GM21423 (cell line): ENCODE results near the gene DCAF6.
"Not testable (repeated sequence)": the region's sequence is repeated elsewhere in the genome, so short reads cannot be mapped to it uniquely, and the experiment has no call there.

Experiments used
- ATAC-seq: cut with Tn5 transposase; IDR thresholded peaks from one replicate; pipeline ENCODE4 v1.9.1; 2021; ENCODE audit warnings: mild to moderate bottlenecking, moderate library complexity; ENCODE audit not compliant: unreplicated experiment

DCAF6 gene

GRCh38 chr1:168007691-168008090, 71.2 kb downstream of the DCAF6 start:
- no peak for ATAC-seq

- ATAC-seq = no peak
Measured at GRCh38 chr1:168008595-168008994, 72.1 kb downstream of the DCAF6 start.

- ATAC-seq = no peak
Measured at GRCh38 chr1:168009322-168009721, 72.8 kb downstream of the DCAF6 start.

GRCh38 chr1:168019407-168019806, 82.9 kb downstream of the DCAF6 start:
- no peak for ATAC-seq

GRCh38 chr1:168031198-168031597, 94.7 kb downstream of the DCAF6 start:
- no peak for ATAC-seq

- no peak for ATAC-seq
Measured at GRCh38 chr1:168031627-168032026, 95.1 kb downstream of the DCAF6 start.

GRCh38 chr1:168032029-168032428, 95.5 kb downstream of the DCAF6 start:
- ATAC-seq = no peak

- no peak for ATAC-seq
Measured at GRCh38 chr1:168035345-168035744, 98.9 kb downstream of the DCAF6 start.

- no peak for ATAC-seq
Measured at GRCh38 chr1:168042362-168042761, 105.9 kb downstream of the DCAF6 start.

GRCh38 chr1:168045311-168045710, 108.8 kb downstream of the DCAF6 start:
- ATAC-seq = no peak

GRCh38 chr1:168050307-168050706, 113.8 kb downstream of the DCAF6 start:
- ATAC-seq = no peak

GRCh38 chr1:168050880-168051279, 114.4 kb downstream of the DCAF6 start:
- no peak for ATAC-seq

GRCh38 chr1:168053681-168054080, 117.2 kb downstream of the DCAF6 start:
- ATAC-seq = no peak

- no peak for ATAC-seq
Measured at GRCh38 chr1:168054117-168054516, 117.6 kb downstream of the DCAF6 start.

- ATAC-seq = not testable (repeated sequence)
Measured at GRCh38 chr1:168056152-168056551, 119.7 kb downstream of the DCAF6 start.

- ATAC-seq = no peak
Measured at GRCh38 chr1:168057355-168057754, 120.9 kb downstream of the DCAF6 start.

GRCh38 chr1:168057921-168058320, 121.4 kb downstream of the DCAF6 start:
- ATAC-seq = no peak

GRCh38 chr1:168064216-168064615, 127.7 kb downstream of the DCAF6 start:
- no peak for ATAC-seq

- no peak for ATAC-seq
Measured at GRCh38 chr1:168065506-168065905, 129.0 kb downstream of the DCAF6 start.

- ATAC-seq = no peak
Measured at GRCh38 chr1:168069384-168069783, 132.9 kb downstream of the DCAF6 start.

GRCh38 chr1:168079761-168080160, 143.3 kb downstream of the DCAF6 start:
- ATAC-seq = no peak

- no peak for ATAC-seq
Measured at GRCh38 chr1:168081373-168082007, 145.0 kb downstream of the DCAF6 start.
